ENCODE results near the gene IL1RAPL2.

GRCh38 chrX:104659005-104659744, 93.2 kb downstream of the IL1RAPL2 start:
- TF ChIP-seq CTCF (IDR thresholded peaks at IDR 0.05) (no peak), EZH2 (IDR thresholded peaks at IDR 0.05) (no peak), EZH2phosphoT487 (IDR thresholded peaks at IDR 0.05) (no peak)

Data from neural progenitor cell (in vitro differentiated cells).